T-helper 9 cell (primary cell): ENCODE data around the gene DIMT1.
A peak's percentile ranks its signal among the peaks of the same experiment; 100 is the strongest.

Experiments
- DNase-seq: peaks from one replicate; pipeline ENCODE4 v3.0.0-alpha.2; 2020
- total RNA-seq, 2 donors: gene quantifications; one replicate each; lab custom pipeline; 2026; lab: John Stamatoyannopoulos, UW

Gene DIMT1
- 42.2 to 45.5 reads per million in 2 donors for total RNA-seq

GRCh38 chr5:62403411-62404250 is at the start of gene DIMT1:
Gene DIMT1, minus strand, starts transcription at chr5:62403905. Its CDS starts 133 bp downstream, at chr5:62403772.
- peak; percentile 86 for DNase-seq

GRCh38 chr5:62450259-62450658 is 46.6 kb upstream of the DIMT1 start:
- no peak for DNase-seq

DNA sequence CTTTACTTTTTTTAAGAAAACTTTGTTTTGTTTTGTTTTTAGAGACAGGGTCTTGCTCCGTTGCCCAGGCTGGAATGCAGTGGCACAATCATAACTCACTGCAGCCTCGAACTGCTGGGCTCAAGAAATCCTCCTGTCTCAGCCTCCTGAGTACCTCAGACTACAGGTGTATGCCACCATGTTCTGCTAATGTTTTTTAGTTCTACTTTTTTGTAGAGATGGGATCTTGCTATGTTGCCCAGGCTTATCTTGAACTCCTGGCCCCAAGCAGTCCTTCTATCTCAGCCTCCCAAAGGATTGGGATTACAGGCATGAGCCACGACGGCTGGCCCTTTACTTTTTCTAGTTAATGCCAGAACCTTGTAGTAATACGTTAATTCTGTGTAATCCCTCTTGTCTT is 44.8 kb upstream of the DIMT1 start:
- no peak for DNase-seq

DNA sequence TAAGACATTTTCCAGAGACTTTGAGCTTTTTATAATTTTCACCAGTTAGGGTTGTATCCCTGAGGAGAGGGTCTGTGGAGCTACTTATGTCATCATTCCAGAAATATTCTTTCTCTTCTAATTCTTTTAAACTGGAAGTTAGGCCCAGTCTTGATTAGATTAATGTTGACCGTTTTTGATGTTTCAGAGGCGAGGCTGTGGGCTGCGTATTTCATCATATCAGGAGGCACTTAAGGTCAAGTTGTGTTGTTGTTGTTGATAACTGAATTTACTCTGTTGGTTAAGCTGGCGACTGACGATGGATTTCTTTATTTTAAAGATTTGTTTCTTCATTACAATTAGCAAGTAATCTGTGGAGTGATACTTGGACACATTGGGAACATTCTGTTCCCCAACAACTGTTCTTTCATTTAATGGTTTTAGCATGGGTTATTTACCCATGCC is 28.9 kb upstream of the DIMT1 start:
- no peak for DNase-seq

- no peak for DNase-seq
Measured at GRCh38 chr5:62431735-62432620, 28.3 kb upstream of the DIMT1 start.

DNA sequence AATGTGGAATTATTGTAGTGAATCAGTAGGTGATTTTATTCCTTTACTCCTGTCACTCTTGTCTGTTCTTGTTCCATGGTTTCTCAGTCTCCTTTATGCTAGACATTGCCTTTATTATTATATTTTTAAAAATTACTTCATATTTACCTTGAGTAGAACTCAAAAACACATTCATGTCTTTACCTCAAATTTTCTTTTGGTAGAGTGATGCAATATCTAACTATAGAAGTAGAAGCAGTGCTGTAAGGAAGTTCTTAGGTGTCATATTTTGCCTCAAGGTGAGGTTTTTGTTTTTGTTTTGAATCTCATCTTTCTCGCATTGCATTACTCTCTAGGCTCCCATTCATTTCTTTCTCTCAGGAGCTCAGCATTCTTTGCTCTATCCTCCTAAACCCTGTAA is 21.1 kb upstream of the DIMT1 start:
- DNase-seq: no peak

DNA sequence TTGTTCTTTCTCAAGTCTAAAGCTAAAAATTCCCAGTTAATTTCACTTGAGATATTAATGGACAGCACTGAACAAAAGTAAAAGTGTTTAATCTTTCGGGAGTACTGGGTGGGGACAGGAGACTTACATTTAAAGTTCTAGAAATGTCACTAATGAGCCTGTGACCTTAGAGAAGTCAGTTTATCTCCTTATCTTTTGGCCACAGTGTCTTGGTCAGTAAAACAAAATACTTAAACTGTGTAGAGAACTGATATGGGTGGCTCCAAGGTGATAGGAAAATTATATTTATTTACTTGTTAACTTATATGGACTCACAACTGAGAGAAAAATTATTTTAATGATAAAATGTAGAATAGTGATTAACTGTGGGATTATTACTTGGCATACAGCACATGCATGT is 17.7 kb upstream of the DIMT1 start:
- no peak for DNase-seq

DNA sequence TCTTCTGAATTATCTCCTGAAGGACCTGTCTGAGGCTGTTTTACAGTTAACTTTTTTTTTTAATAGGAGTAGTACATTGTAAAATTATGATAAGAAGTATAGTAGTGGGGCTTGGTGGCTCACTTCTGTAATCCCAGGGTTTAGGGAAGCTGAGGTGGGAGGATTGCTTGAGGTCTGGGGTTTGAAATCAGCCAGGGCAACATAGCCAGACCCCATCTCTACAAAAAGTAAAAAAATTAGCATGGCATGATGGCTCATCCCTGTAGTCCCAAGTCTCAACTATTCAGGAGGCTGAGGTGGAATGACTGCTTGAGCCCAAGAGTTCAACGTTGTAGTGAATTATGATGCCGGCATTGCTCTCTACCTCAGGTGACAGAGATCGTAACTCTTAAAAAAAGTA is 15.9 kb upstream of the DIMT1 start:
- DNase-seq: no peak

- DNase-seq: no peak
Measured at GRCh38 chr5:62418462-62419076, 14.9 kb upstream of the DIMT1 start.

- no peak for DNase-seq
Measured at GRCh38 chr5:62413711-62414110, 10.0 kb upstream of the DIMT1 start.

GRCh38 chr5:62412549-62413329 is 9.0 kb upstream of the DIMT1 start, which contains the start of gene IPO11:
Gene IPO11, plus strand, starts transcription at chr5:62412763. Its CDS starts 24,517 bp downstream, at chr5:62437280.
- peak; percentile 98 for DNase-seq

DNA sequence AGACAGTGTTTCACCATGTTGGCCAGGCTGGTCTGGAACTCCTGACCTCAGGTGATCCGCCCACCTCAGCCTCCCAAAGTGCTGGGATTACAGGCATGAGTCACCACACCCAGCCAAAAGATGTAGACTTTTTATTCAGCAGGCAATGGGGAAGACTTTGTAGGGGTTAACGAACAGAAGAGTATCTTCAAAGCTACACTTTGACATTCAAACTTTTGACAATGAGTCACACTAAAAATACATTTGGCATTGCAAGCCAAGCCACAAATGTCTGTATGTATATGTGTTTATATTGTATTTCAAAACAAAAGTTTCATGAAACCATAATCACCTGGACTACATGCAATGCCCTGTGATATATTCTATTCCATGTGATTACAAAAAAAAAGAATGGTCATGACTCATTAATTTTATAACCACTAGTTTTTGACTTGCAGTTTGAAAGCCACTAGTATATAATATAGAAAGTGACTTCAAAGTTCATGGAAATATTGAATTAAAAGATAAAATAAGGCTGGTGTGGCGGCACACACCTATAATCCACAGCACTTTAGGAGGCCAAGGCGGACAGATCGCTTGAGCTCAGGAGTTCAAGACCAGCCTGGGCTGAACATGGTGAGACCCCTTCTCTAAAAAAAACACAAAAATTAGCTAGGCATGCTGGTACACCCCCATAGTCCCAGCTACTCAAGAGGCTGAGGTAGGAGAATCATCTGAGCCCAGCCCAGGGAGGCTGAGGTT is 8.3 kb downstream of the DIMT1 start:
- DNase-seq: no peak

- DNase-seq: no peak
Measured at GRCh38 chr5:62386824-62387223, 16.9 kb downstream of the DIMT1 start.

DNA sequence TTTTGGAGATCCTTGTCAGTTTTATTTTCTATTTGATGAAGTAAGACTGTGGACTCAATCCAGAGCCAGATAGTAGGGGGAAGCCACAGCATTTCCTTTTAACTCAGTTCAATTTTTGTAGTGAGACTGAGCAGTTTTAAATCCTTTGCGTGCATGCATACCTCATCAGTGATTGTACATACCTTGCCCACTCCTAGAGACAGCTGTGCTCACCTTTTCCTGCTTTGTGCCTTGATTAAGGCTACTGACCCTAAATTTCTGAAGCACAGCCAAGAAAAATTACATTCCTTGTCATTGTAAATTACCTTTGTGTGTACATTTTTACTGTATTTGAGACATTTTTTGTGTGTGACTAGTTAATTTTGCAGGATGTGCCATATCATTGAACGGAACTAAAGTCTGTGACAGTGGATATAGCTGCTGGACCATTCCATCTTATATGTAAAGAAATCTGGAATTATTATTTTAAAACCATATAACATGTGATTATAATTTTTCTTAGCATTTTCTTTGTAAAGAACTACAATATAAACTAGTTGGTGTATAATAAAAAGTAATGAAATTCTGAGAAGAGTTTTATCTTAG is 17.8 kb downstream of the DIMT1 start:
- no peak for DNase-seq

- DNase-seq: no peak
Measured at GRCh38 chr5:62385131-62385530, 18.6 kb downstream of the DIMT1 start.

- DNase-seq: no peak
Measured at GRCh38 chr5:62376064-62376463, 27.6 kb downstream of the DIMT1 start.

DNA sequence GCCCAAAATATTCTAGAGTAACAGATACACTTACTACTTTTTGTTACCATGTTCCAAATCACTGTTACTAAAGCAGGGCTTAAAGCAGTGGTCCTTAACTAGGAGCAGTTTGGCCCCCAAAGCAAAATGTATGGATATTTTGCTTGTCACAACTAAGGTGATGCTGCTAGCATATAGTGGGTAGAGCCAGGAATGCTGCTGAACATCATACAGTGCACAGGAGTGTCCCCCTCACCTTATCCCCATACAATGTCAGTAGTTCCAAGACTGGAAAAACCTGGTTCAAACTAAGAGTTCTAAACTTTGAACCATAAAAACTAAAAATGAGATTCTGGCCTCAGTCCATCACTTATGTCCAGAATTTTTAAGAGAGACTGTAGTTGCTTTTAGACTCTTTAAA is 28.1 kb downstream of the DIMT1 start:
- no peak for DNase-seq

DNA sequence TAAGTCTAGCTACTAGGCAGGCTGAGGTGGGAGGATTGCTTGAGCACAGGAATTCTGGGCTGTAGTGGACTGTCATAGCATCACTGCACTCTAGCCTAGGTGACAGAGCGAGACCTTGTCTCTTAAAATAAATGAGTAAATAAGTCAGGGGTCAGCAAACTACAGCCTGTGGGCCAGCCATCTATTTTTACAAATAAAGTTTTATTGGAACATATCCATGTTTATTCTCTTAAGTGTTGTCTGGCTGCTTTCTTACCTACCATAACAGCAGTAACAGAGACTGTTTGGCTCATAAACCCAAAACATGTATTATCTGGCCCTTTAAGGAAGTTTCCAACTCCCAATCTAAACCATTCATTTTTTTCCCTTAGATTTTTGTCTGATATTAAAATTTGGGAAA is 29.6 kb downstream of the DIMT1 start:
- no peak for DNase-seq

GRCh38 chr5:62373382-62373781 is 30.3 kb downstream of the DIMT1 start:
- no peak for DNase-seq

DNA sequence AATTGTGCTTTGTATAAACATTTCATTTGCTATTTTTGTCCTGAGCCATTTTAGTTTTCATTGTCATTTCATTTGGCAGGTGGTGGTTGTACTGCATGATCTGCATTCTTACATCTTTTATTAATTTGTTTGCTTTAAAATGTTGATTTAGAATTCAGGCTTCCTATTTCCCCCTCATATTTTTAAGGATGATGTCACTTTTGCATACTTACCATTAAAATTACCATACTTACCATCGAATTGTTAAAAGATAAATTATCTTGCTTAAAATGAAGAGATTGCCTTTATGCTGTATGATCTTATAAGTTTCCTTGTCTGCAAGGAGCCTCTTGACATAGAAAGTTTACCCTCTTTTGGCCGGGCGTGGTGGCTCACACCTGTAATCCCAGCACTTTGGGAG is 31.1 kb downstream of the DIMT1 start:
- no peak for DNase-seq

DNA sequence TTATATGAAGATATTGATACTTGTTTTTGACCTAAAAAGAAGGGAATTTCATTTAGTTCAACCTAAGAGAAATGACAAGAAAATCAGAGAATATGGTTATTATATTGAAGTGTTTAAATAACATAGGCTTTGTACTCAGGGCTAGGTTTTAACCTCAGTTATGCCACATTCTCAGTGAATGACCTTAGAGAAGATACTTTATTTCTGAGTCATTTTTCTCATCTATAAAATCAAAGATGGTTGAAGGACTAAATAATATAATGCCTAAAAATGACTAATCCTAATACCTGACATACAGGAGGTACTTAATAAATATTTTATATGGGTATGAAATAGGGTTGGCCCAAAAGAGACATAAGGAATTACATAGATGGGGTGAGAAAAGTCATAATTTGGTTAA is 32.3 kb downstream of the DIMT1 start:
- no peak for DNase-seq
